Hepatocyte (in vitro differentiated cells): ENCODE measurements around the gene SCD5. TPM values are rescaled to one million over a fixed set of nuclear protein-coding genes. Genes with fewer than 3 reads are reported as not detected.

Experiments
- DNase-seq: peaks from one replicate; pipeline ENCODE4 v3.0.0-alpha.2; 2016; ENCODE audit warnings: low spot score
- H2AFZ ChIP-seq: fragments of 200-600 bp; sonication (generic); 2 replicates; pipeline ENCODE4 v1.6.0; 2016; ENCODE audit warnings: antibody characterized with exemption, mild to moderate bottlenecking
- H3K27ac ChIP-seq: fragments of 200-600 bp; sonication (generic); 2 replicates; pipeline ENCODE4 v1.5.1; 2016; ENCODE audit warnings: mild to moderate bottlenecking
- H3K27me3 ChIP-seq: fragments of 200-600 bp; sonication (generic); 2 replicates; pipeline ENCODE4 v1.6.1; 2016
- H3K36me3 ChIP-seq: fragments of 200-600 bp; sonication (generic); replicated peaks from 2 replicates; pipeline ENCODE4 v1.5.1; 2016; ENCODE audit warnings: low read depth; ENCODE audit not compliant: insufficient read depth
- H3K4me1 ChIP-seq: fragments of 200-600 bp; sonication (generic); 2 replicates; pipeline ENCODE4 v1.5.1; 2016; ENCODE audit warnings: mild to moderate bottlenecking, moderate library complexity; ENCODE audit not compliant: insufficient read depth
- H3K4me2 ChIP-seq: fragments of 200-600 bp; sonication (generic); 2 replicates; pipeline ENCODE4 v1.6.0; 2016
- H3K4me3 ChIP-seq: fragments of 200-600 bp; sonication (generic); 2 replicates; pipeline ENCODE4 v1.5.1; 2016; ENCODE audit warnings: mild to moderate bottlenecking
- H3K79me2 ChIP-seq: fragments of 200-600 bp; sonication (generic); 2 replicates; pipeline ENCODE4 v1.6.0; 2017; ENCODE audit warnings: mild to moderate bottlenecking
- H3K9me2 ChIP-seq: fragments of 200-600 bp; sonication (generic); replicated peaks from 2 replicates; pipeline ENCODE4 v1.6.0; 2017; ENCODE audit warnings: mild to moderate bottlenecking; ENCODE audit not compliant: insufficient read depth
- H3K9me3 ChIP-seq: fragments of 200-600 bp; sonication (generic); 2 replicates; pipeline ENCODE4 v1.5.1; 2016; ENCODE audit warnings: low read depth, mild to moderate bottlenecking
- H4K20me1 ChIP-seq: fragments of 200-600 bp; sonication (generic); 2 replicates; pipeline ENCODE4 v1.6.0; 2016; ENCODE audit warnings: mild to moderate bottlenecking; ENCODE audit not compliant: insufficient read depth, poor library complexity, severe bottlenecking
- CTCF ChIP-seq: fragments of 200-600 bp; sonication (generic); IDR thresholded peaks from 2 replicates; pipeline ENCODE4 v1.5.1; 2016; ENCODE audit warnings: antibody characterized with exemption, mild to moderate bottlenecking; ENCODE audit not compliant: poor library complexity
- EZH2 ChIP-seq: fragments of 200-600 bp; sonication (generic); IDR thresholded peaks from 2 replicates; pipeline ENCODE4 v1.6.1; 2016; ENCODE audit warnings: antibody characterized with exemption, mild to moderate bottlenecking, borderline replicate concordance
- EZH2phosphoT487 ChIP-seq: fragments of 200-600 bp; sonication (generic); IDR thresholded peaks from one replicate; pipeline ENCODE4 v1.6.1; 2018; ENCODE audit warnings: antibody characterized with exemption, mild to moderate bottlenecking, low read depth, moderate library complexity; ENCODE audit not compliant: unreplicated experiment, severe bottlenecking
- WGBS: methylation state at CpG from one replicate; pipeline ENCODE4 v1.1.6; 2016; ENCODE audit warnings: low lambda C conversion rate; ENCODE audit errors: missing lambda C conversion rate; 5-methylcytosine and 5-hydroxymethylcytosine counted together
- polyA plus RNA-seq: library from polyadenylated mRNA; unstranded; fragments of >200 nt; fragmentation: Nextera tagmentation; extraction: Ambion mirVana; gene quantifications from 2 replicates; pipeline ENCODE4 v1.2.1, GENCODE V29; 2016
- total RNA-seq: library from RNA; depleted of rRNA; stranded (reverse); fragments of >200 nt; gene quantifications from 2 replicates; pipeline ENCODE4 v1.2.3, GENCODE V29; 2014

SCD5 gene
- total and polyA plus RNA-seq, 2 experiments from 2014 or later, result 6.4 to 19.2 TPM

DNA sequence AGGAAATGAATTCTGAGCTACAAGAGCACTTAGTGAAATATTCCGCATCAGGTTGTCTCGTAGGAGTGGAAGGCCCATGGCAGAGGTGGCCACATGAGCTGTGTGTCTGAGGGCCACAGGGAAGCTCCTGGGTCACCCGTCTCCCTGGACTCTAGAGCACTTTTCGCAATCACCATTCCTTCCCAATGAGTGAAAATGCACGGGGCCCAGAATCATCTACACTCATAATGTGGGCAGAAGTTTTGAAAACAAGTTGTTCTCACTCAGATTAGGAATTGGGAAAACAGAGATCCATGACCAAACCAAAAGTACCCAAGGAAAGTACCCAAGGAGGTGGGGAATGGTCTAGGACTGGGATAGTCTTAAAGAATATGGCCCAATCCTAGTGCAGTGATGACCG, 94.4 kb downstream of the SCD5 start:
- H3K4me3 ChIP-seq, result no peak overlapping the region
- no peak overlapping the region for H3K27ac ChIP-seq
- no peaks in the 10 kb centered on the region for H3K36me3 ChIP-seq
- no peaks in the 10 kb centered on the region for H3K79me2 ChIP-seq
- 92% methylated on average over 6 of the region's 6 CpGs for WGBS
- no peak overlapping the region for H2AFZ ChIP-seq
- H3K9me2 ChIP-seq, result no peaks in the 10 kb centered on the region
- H3K4me1 ChIP-seq, result no peaks in the 10 kb centered on the region
- no peak for DNase-seq
- no peak for TF ChIP-seq EZH2
- no peak for TF ChIP-seq CTCF
- no peak for TF ChIP-seq EZH2phosphoT487
- no peak overlapping the region for H3K4me2 ChIP-seq
- no peaks in the 10 kb centered on the region for H4K20me1 ChIP-seq
- H3K9me3 ChIP-seq, result no peaks in the 10 kb centered on the region
- no peaks in the 10 kb centered on the region for H3K27me3 ChIP-seq

- Histone ChIP-seq H3K9me3 (no peaks in the 10 kb centered on the region), H3K36me3 (no peaks in the 10 kb centered on the region), H3K27ac (no peak overlapping the region), H3K79me2 (no peaks in the 10 kb centered on the region), H3K4me1 (no peaks in the 10 kb centered on the region), H3K27me3 (no peaks in the 10 kb centered on the region), H2AFZ (no peak overlapping the region), H4K20me1 (no peaks in the 10 kb centered on the region), H3K4me3 (no peak overlapping the region), H3K4me2 (no peak overlapping the region), H3K9me2 (no peaks in the 10 kb centered on the region)
- no peak for DNase-seq
- 94% methylated on average over 2 of the region's 2 CpGs for WGBS
- TF ChIP-seq CTCF (no peak), EZH2phosphoT487 (no peak), EZH2 (no peak)
These were observed 100.2 kb downstream of the SCD5 start for GRCh38 chr4:82698412-82698811.

- 45% methylated on average over 8 of the region's 8 CpGs for WGBS
- no peaks in the 10 kb centered on the region for H3K27me3 ChIP-seq
- H4K20me1 ChIP-seq, result no peaks in the 10 kb centered on the region
- no peaks in the 10 kb centered on the region for H3K9me3 ChIP-seq
- H3K79me2 ChIP-seq, result no peaks in the 10 kb centered on the region
- no peak overlapping the region for H2AFZ ChIP-seq
- no peak for TF ChIP-seq EZH2phosphoT487
- no peak for TF ChIP-seq CTCF
- no peak overlapping the region for H3K4me3 ChIP-seq
- H3K27ac ChIP-seq, result no peak overlapping the region
- no peak for DNase-seq
- H3K9me2 ChIP-seq, result no peaks in the 10 kb centered on the region
- H3K36me3 ChIP-seq, result no peaks in the 10 kb centered on the region
- no peak overlapping the region for H3K4me2 ChIP-seq
- no peaks in the 10 kb centered on the region for H3K4me1 ChIP-seq
These were observed 101.0 kb downstream of the SCD5 start for GRCh38 chr4:82697561-82697960.
